Neural cell (in vitro differentiated cells): ENCODE data around the gene MEN1. TPM values are rescaled to one million over a fixed set of nuclear protein-coding genes. Genes with fewer than 3 reads are reported as not detected.

Experiments
- H2AFZ ChIP-seq: fragments of 200-600, 300-800 bp; sonication (generic), shearing (Covaris generic); 2 replicates; pipeline ENCODE4 v1.6.0; 2014; ENCODE audit warnings: low read depth, mild to moderate bottlenecking, antibody characterized with exemption, low read length, moderate library complexity
- H3F3A ChIP-seq: fragments of 200-600 bp; shearing (Covaris generic); 2 replicates; pipeline ENCODE4 v1.6.1; 2016; ENCODE audit warnings: mild to moderate bottlenecking, moderate library complexity, mixed read lengths, antibody characterized with exemption, low read length; ENCODE audit not compliant: insufficient read depth, poor library complexity, severe bottlenecking
- H3K27ac ChIP-seq: fragments of 200-600, 300-800 bp; sonication (generic), shearing (Covaris generic); 2 replicates; pipeline ENCODE4 v1.5.1; 2014; ENCODE audit warnings: mild to moderate bottlenecking, low read length, moderate library complexity
- H3K27me3 ChIP-seq: fragments of 300-800, 200-600 bp; sonication (generic), shearing (Covaris generic); 2 replicates; pipeline ENCODE4 v1.6.0; 2014; ENCODE audit warnings: mild to moderate bottlenecking, low read depth, low read length, moderate library complexity; ENCODE audit not compliant: insufficient read depth
- H3K36me3 ChIP-seq: fragments of 300-800, 200-600 bp; sonication (generic), shearing (Covaris generic); 2 replicates; pipeline ENCODE4 v1.5.1; 2014; ENCODE audit warnings: mild to moderate bottlenecking, antibody characterized with exemption, low read length, moderate library complexity; ENCODE audit not compliant: insufficient read depth
- H3K4me2 ChIP-seq: fragments of 300-800, 200-600 bp; sonication (generic), shearing (Covaris generic); 2 replicates; pipeline ENCODE4 v1.6.0; 2014; ENCODE audit warnings: mild to moderate bottlenecking, low read length
- H3K4me3 ChIP-seq: fragments of 300-800, 200-600 bp; sonication (generic), shearing (Covaris generic); 2 replicates; pipeline ENCODE4 v1.5.1; 2014; ENCODE audit warnings: mild to moderate bottlenecking, low read length, moderate library complexity
- H3K79me2 ChIP-seq: fragments of 200-600 bp; shearing (Covaris generic); replicated peaks from 2 replicates; pipeline ENCODE4 v1.6.0; 2014; ENCODE audit warnings: mild to moderate bottlenecking, low read length, moderate library complexity; ENCODE audit not compliant: insufficient read depth
- H3K9ac ChIP-seq: fragments of 300-800, 200-600 bp; sonication (generic), shearing (Covaris generic); 2 replicates; pipeline ENCODE4 v1.6.1; 2016; ENCODE audit warnings: mild to moderate bottlenecking, low read length, mixed read lengths
- H3K9me2 ChIP-seq: fragments of 200-600 bp; shearing (Covaris generic); 2 replicates; pipeline ENCODE4 v1.6.1; 2016; ENCODE audit warnings: mild to moderate bottlenecking, low read length, mixed read lengths; ENCODE audit not compliant: insufficient read depth
- H3K9me3 ChIP-seq: fragments of 200-600, 300-800 bp; sonication (generic), shearing (Covaris generic); 2 replicates; pipeline ENCODE4 v1.6.1; 2016; ENCODE audit warnings: mild to moderate bottlenecking, mixed run types, low read length, moderate library complexity, mixed read lengths
- H4K20me1 ChIP-seq: fragments of 200-600 bp; shearing (Covaris generic); 2 replicates; pipeline ENCODE4 v1.6.1; 2016; ENCODE audit warnings: mild to moderate bottlenecking, mixed run types; ENCODE audit not compliant: insufficient read depth
- EP300 ChIP-seq: fragments of 450-650 bp; conservative IDR thresholded peaks from 2 replicates; pipeline ENCODE4 v1.6.1; 2014; ENCODE audit warnings: antibody characterized with exemption, mild to moderate bottlenecking, moderate library complexity; ENCODE audit not compliant: poor library complexity, severe bottlenecking
- EZH2 ChIP-seq: fragments of 200-600, 300-800 bp; shearing (Covaris generic), sonication (generic); IDR thresholded peaks from 2 replicates; pipeline ENCODE4 v1.6.1; 2014; ENCODE audit warnings: antibody characterized with exemption, low read length, borderline replicate concordance, mild to moderate bottlenecking; ENCODE audit not compliant: insufficient read depth, poor library complexity, severe bottlenecking
- MXI1 ChIP-seq: fragments of 450-650 bp; conservative IDR thresholded peaks from 2 replicates; pipeline ENCODE4 v1.6.1; 2014; ENCODE audit warnings: antibody characterized with exemption, mild to moderate bottlenecking; ENCODE audit not compliant: poor library complexity, severe bottlenecking
- POLR2AphosphoS5 ChIP-seq: IDR thresholded peaks from 2 replicates; pipeline ENCODE4 v1.6.1; 2012
- RAD21 ChIP-seq: fragments of 450-650 bp; conservative IDR thresholded peaks from 2 replicates; pipeline ENCODE4 v1.6.1; 2014; ENCODE audit warnings: antibody characterized with exemption, mild to moderate bottlenecking, moderate library complexity
- REST ChIP-seq: IDR thresholded peaks from 2 replicates; pipeline ENCODE4 v1.6.1; 2012; ENCODE audit warnings: borderline replicate concordance
- SMC3 ChIP-seq: fragments of 450-650 bp; conservative IDR thresholded peaks from 2 replicates; pipeline ENCODE4 v1.6.1; 2014; ENCODE audit warnings: antibody characterized with exemption, mild to moderate bottlenecking, moderate library complexity; ENCODE audit not compliant: poor library complexity
- TAF1 ChIP-seq: IDR thresholded peaks from 2 replicates; pipeline ENCODE4 v1.6.1; 2012; ENCODE audit warnings: low read depth
- polyA plus RNA-seq: library from polyadenylated mRNA; depleted of rRNA; stranded (reverse); fragments of >200 nt; gene quantifications from 2 replicates; pipeline ENCODE4 v1.2.3, GENCODE V29; 2014
- TF ChIP-seq, protein P1 (sequence below): fragments of 450-650 bp; IDR thresholded peaks from 2 replicates; pipeline ENCODE4 v1.5.1; 2014; ENCODE audit warnings: antibody characterized with exemption, mild to moderate bottlenecking, moderate library complexity; ENCODE audit not compliant: poor library complexity, severe bottlenecking

The MEN1 gene
- polyA plus RNA-seq, 1 donor from 2014 or later: 16.8 TPM

DNA sequence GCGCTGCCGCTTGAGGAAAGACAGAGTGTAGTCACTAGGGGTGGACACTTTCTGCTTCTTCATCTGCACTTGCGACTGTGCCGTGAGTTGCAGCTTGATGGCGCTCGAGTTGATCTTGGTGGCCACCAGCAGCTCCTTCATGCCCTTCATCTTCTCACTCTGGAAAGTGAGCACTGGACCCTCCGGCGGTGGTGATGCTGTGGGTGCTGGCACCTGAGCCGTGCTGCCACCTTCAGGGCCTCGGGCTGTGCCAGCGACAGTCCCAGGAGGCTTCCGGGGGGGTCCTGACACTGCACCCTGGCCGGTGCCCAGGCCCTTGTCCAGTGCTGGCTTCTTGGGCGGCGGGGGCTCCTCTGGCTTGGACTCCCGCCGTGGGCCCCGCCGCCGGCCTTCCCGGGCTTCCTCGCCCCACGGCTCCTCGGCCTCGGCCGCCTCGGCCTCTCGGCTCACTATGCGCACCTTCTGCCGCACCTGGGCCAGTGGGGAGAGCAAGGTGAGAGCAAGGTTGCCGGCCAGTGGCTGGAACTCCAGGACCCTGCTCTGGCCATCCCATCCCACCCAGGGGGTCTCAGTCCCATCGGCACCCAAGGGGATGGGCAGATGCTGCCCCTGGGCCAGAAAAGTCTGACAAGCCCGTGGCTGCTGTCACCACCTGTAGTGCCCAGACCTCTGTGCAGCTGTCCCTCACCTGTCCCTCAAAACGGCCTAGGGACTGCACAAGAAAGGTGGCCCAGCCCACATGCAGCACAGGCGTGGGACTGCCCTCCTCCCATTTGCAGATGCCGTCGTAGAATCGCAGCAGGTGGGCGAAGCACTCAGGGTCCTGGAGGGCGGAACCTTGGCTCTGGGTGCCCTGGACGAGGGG is 5.8 kb downstream of the MEN1 start:
- Histone ChIP-seq H3K79me2 (peaks cover 6% of the 10 kb centered on the region), H3K27ac (no peak overlapping the region), H3K9me2 (no peaks in the 10 kb centered on the region), H3F3A (no peaks in the 10 kb centered on the region), H3K4me3 (no peak overlapping the region), H3K36me3 (peaks cover 9% of the 10 kb centered on the region), H2AFZ (no peak overlapping the region), H3K27me3 (no peaks in the 10 kb centered on the region), H3K9me3 (no peaks in the 10 kb centered on the region), H3K4me2 (no peak overlapping the region), H4K20me1 (no peaks in the 10 kb centered on the region), H3K9ac (no peak overlapping the region)
- TF ChIP-seq RAD21 (no peak), EP300 (no peak), POLR2AphosphoS5 (no peak), REST (no peak), TAF1 (no peak), EZH2 (no peak), SMC3 (no peak), MXI1 (no peak)
- TF ChIP-seq, protein P1, sequence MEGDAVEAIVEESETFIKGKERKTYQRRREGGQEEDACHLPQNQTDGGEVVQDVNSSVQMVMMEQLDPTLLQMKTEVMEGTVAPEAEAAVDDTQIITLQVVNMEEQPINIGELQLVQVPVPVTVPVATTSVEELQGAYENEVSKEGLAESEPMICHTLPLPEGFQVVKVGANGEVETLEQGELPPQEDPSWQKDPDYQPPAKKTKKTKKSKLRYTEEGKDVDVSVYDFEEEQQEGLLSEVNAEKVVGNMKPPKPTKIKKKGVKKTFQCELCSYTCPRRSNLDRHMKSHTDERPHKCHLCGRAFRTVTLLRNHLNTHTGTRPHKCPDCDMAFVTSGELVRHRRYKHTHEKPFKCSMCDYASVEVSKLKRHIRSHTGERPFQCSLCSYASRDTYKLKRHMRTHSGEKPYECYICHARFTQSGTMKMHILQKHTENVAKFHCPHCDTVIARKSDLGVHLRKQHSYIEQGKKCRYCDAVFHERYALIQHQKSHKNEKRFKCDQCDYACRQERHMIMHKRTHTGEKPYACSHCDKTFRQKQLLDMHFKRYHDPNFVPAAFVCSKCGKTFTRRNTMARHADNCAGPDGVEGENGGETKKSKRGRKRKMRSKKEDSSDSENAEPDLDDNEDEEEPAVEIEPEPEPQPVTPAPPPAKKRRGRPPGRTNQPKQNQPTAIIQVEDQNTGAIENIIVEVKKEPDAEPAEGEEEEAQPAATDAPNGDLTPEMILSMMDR: no peak

DNA sequence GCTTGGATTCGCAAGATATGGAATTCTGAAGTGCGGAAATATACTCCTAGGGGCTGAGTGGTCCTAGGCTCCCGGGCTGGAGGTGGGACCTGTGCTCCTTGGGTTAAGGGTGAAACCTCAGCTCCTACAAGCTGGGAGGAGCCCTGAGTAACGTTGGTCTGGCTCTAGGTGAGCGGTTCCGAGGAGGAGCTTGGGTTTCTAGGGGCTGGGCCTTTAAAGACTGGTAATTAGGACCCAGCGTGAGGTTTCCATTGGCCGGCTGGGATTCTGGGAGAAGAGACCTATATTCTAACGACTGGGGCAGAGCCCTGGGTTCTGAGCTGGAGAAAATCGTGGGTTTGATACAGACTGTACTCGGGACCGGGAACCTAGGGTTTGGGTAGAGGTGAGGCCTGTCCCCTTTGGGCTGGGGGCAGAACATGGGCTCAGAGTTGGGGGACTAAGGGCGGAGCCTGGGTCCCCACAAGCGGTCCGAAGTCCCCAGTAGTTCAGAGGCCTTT is 6.5 kb downstream of the MEN1 start:
- Histone ChIP-seq H3K4me2 (peak overlapping the region; percentile 88), H3K27ac (no peak overlapping the region), H3K27me3 (no peaks in the 10 kb centered on the region), H3K4me3 (peak overlapping the region; percentile 67), H2AFZ (no peak overlapping the region), H3K9me3 (no peaks in the 10 kb centered on the region), H4K20me1 (no peaks in the 10 kb centered on the region), H3K36me3 (peaks cover 9% of the 10 kb centered on the region), H3K79me2 (no peaks in the 10 kb centered on the region), H3K9ac (peak overlapping the region; percentile 54), H3F3A (no peaks in the 10 kb centered on the region), H3K9me2 (no peaks in the 10 kb centered on the region)
- TF ChIP-seq EZH2 (no peak), MXI1 (no peak), TAF1 (no peak), REST (no peak), RAD21 (no peak), SMC3 (no peak), POLR2AphosphoS5 (no peak), EP300 (no peak)
- TF ChIP-seq, protein P1: no peak
